ENCODE measurements around the gene HPSE2.
"Not testable (repeated sequence)": the region's sequence is repeated elsewhere in the genome, so short reads cannot be mapped to it uniquely, and the experiment has no call there.

Gene HPSE2

GRCh38 chr10:98563811-98564210 lies 671.8 kb downstream of the HPSE2 start:
- no peak for DNase-seq (ENCODE audit: low read depth)

- no peak for DNase-seq (ENCODE audit: low read depth)
These were observed 675.1 kb downstream of the HPSE2 start for GRCh38 chr10:98560565-98560964.

DNA sequence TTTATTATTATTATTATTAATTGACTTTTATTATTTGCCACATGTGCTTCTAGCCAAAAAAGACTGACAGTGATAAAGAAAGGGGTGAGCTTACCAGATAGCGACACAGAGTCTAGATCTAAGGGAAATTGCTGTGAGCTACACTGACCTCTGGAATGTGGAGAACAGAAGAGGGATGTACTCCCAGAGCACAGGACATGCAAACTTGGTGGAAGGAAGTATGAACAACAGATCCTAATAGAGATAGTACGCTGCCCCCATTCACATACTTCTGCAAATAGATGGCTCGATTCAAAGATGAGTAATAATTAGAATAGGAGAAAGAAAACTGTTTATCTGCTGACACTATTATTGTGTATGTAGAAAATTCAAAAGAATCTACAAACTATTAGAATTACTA lies 679.6 kb downstream of the HPSE2 start:
- DNase-seq (ENCODE audit: low read depth): no peak

DNA sequence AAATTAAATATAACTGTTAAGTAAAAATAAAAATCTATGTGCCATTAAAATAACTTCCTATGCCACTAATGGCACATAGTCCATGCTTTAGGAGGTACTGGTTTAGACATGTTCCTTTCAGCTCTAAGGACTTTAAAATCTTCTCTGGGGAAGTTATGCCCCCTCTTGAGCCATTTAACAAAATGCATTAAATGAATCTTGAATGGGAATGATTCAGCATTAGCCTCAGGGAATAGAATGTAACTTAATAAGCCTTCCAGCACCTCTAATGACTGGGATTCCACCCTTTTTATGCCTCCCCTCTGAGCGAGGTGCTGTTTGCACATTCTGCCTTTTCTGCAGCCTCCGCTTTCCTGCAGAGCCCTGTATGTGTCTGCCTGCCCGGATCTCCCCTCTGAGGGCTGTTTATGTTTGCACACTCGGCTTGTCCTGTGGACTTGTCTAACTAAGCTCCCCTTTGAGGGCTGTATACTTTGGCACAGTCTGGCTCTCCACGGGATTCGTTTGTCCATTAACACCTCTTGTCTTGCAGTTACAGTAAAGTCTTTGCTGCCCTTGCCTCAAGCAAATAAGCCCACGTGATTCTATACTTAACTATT lies 680.5 kb downstream of the HPSE2 start:
- DNase-seq (ENCODE audit: low read depth): no peak

GRCh38 chr10:98541561-98541960 lies 694.1 kb downstream of the HPSE2 start:
- not testable (repeated sequence) for DNase-seq (ENCODE audit: low read depth)

- no peak for DNase-seq (ENCODE audit: low read depth)
These were observed 696.1 kb downstream of the HPSE2 start for GRCh38 chr10:98539578-98539977.

DNA sequence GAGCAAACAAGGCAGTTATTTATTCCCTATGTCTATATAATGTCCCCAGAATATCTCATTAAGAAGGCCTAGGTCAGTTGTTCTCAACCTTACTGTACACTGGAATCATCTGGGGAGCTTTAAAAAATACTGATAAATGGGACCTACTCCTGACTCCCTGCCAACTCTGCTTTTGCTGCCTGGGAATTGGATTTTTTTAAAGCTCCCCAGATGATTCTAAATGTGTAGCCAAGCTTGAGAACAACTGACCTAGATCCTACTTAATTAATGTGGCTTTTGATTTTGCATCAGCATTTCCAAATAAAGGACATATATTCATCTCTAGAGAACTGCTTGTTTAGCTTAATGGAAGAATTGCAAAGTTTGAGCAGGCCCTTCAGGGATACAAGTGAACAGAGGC lies 697.2 kb downstream of the HPSE2 start:
- DNase-seq (ENCODE audit: low read depth): no peak

DNA sequence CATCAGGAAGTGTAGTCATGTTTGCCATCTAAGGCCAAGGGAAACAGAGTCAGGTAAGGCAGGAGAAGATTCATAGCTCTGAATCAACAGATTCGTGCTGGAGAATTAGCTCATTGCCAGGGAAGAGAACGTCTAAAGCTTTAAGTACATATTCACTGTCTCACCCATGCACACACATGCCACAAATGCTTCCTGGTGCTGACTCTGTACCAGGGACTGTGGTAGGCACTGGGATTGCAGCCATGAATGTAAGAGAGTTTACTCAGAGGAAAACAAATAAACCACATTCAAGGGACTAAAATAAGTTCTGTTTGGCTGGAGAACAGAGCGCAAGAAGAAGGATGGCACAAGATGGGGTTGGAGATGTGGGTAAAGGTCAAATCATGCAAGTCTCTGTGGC lies 699.1 kb downstream of the HPSE2 start:
- DNase-seq (ENCODE audit: low read depth): no peak

DNA sequence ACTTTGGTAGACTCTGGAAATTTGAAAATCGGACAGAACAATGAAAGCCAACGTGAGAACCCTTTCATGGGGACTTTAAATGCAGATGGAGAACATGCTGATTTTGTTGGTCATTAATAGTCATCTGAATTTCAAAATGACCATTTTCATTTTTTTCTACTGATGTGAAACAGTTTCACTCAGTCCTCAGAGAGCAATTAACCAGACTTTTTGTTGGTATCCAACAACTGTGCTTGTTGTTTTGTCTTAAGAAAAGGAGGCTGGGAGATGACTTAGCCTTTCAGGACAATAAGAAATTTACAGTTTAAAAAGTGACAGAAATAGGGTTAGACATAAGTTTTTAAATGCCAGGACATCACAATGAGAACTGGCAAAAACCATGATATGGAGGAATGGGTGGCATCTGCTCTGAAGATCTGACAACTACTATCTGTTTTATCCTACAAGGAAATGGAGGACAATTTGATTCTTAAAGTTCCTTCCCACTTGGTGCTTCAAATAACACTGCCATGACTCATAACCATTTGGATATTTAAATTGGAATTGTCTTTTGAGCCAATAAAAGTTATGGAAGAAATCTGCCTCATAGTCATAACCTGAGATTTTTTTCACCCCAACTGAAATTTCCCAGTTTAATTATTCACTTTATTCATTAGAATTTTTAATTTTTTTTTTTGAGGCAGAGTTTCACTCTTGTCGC lies 701.8 kb downstream of the HPSE2 start:
- DNase-seq (ENCODE audit: low read depth): no peak

DNA sequence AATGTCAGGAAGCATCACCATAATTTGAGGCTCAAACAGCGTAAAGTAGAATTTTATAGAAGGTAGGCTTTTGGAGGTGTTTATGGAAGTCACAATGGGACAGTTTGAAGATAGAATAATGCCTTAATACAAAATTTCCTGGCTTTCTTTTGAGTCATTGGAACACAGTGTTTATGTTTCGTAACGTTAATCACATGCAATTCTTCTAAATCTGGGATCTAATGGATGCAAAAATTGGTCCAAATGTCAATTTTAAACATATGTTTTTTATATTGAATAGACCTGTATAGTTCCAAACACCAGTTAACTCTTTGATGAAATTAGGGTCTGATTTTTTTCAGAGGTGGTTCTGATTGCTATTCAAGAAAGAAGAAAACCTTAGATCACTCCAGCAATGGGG lies 702.4 kb downstream of the HPSE2 start:
- DNase-seq (ENCODE audit: low read depth): no peak

- DNase-seq (ENCODE audit: low read depth): no peak
These were observed 706.9 kb downstream of the HPSE2 start for GRCh38 chr10:98528805-98529183.

- DNase-seq (ENCODE audit: low read depth): no peak
These were observed 707.4 kb downstream of the HPSE2 start for GRCh38 chr10:98528166-98528804.

GRCh38 chr10:98525969-98526368 lies 709.7 kb downstream of the HPSE2 start:
- no peak for DNase-seq (ENCODE audit: low read depth)

DNA sequence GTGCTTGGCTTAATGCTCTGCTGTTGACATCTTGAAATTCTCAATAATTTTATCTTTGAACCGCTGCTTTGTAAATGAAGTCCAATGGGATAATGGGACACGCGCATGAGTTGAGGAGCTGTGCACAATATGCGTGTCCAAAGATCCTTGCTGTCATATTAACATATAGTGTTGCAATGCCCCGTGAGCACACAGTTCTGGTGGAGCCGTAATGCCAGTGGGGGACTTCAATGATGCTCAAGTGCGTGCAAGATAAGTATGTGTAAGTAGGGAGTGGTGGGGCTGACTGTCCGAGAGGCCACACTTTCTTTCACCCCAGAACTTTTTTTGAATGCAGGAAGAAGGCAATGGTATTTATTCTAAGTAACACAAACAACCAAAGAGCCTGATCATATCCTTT lies 711.5 kb downstream of the HPSE2 start:
- DNase-seq (ENCODE audit: low read depth): no peak

GRCh38 chr10:98519841-98520240 lies 715.8 kb downstream of the HPSE2 start:
- no peak for DNase-seq (ENCODE audit: low read depth)

DNA sequence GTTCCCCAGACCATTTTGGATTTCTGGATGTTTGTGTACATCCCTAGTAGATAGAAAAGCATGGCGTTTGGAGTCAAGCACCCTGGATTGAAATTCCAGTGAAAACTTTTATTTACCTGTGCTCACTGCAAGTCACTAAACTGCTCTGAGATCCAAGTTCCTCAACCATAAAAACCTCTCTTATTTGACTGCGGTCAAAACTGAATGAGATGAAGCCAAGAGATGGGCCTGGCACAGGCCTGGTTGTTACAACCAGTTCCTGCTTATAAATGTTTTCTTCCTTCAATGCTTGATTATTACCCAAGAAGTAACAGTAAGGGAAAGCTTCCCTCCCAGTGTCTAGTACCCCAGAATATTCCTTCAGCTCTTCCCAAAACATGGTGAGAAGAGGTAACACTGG lies 718.0 kb downstream of the HPSE2 start:
- no peak for DNase-seq (ENCODE audit: low read depth)

DNA sequence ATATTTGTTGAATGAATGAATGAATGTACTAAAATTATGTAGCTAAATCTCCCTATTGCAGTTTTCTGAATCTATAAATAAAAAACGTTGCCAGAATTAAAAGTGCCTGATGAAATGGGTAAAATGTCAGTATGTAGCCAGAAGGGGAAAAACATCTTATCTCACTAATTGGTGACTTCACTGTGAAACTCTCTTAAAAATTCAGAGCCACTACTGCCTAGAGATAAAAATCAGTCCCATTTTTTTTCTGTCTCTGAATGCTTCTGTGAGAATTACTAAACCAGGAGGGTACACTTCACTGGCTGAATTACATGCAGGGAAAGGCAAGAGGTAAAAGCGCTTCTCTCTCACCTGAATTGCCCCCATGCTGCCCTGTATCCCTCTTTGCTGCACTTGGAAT lies 719.3 kb downstream of the HPSE2 start:
- DNase-seq (ENCODE audit: low read depth): no peak

- DNase-seq (ENCODE audit: low read depth): no peak
These were observed 721.9 kb downstream of the HPSE2 start for GRCh38 chr10:98513704-98514103.

GRCh38 chr10:98511876-98512275 lies 723.8 kb downstream of the HPSE2 start:
- DNase-seq (ENCODE audit: low read depth): no peak

GRCh38 chr10:98510412-98510995 lies 725.1 kb downstream of the HPSE2 start:
- no peak for DNase-seq (ENCODE audit: low read depth)

DNA sequence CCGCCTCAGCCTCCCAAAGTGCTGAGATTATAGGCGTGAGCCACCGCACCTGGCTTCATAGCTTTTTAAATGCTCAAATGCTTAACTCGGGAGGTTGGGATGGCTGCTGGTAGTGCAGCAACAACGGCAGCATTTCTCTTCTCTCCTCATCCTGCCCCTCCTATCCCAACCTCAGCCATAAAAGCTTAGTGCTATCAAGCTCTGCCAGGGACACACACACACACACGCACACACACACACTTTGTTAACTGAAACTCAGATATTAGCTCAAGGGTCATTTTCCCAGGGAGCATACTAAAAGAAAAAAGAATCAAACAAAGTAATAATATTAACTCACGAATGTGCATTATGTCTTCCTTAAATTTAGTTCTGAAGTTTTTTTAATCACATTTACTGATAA lies 725.9 kb downstream of the HPSE2 start:
- DNase-seq (ENCODE audit: low read depth): no peak

DNA sequence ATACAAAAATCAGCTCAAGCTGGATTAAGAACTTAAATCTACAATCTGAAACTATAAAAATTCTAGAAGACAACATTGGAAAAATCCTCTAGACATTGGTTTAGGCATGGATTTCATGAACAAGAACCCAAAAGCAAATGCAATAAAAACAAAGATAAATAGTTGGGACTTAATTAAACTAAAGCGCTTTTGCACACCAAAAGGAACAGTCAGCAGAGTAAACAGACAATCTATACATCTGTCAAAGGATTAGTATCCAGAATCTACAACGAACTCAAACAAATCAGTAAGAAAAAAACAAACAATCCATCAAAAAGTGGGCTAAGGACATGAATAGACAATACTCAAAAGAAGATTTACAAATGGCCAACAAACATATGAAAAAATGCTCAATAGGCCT lies 733.1 kb downstream of the HPSE2 start:
- DNase-seq (ENCODE audit: low read depth): not testable (repeated sequence)

DNA sequence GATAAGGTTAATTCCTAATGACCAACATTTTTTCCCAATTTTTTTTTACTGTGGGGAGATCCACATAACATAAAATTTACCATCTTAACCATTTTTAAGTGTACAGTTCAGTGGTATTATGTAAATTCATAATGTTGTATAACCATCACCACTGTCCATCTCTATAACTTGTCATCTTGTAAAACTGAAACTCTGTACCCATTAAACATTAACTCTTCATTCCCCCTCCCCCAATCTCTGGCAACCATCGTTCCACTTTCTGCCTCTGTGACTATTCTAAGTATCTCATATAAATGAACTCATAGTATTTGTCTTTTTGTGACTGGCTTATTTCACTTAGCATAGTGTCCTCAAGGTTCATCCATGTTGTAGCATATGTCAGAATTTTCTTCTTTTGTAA lies 742.9 kb downstream of the HPSE2 start:
- no peak for DNase-seq (ENCODE audit: low read depth)
